Natural killer cell treated with Interleukin-12 subunit alpha and Interleukin-12 subunit beta and Interleukin-15 and Interleukin-18, amount 100 ng/mL, for 72 hours (primary cell): Measurements from ENCODE around the gene MS4A2. TPM values are rescaled to one million over a fixed set of nuclear protein-coding genes. Genes with fewer than 3 reads are reported as not detected.
"Not testable (repeated sequence)": the region's sequence is repeated elsewhere in the genome, so short reads cannot be mapped to it uniquely, and the experiment has no call there.

Experiments used
- ATAC-seq, 2 donors: fragments of 150-1000 bp; cut with Tn5 transposase in 1 of 2; sonication (Bioruptor Pico), chemical (Tn5 transposase) in 1 of 2; 2 replicates each; pipeline ENCODE4 v1.10.0; 2021
- DNase-seq: peaks from one replicate; pipeline ENCODE4 v3.0.0; 2022; ENCODE audit warnings: low spot score
- H3K27ac Mint-ChIP-seq, 2 donors: 1 replicate in 1 of 2; 2 replicates in 1 of 2; pipeline ENCODE4 v1.8.0; 2022; ENCODE audit warnings: mixed read lengths in 2 of 2, mild to moderate bottlenecking in 1 of 2, moderate library complexity in 1 of 2
- H3K27me3 Mint-ChIP-seq, 2 donors: 1 replicate in 1 of 2; 2 replicates in 1 of 2; pipeline ENCODE4 v1.8.0; 2022; ENCODE audit warnings: mixed read lengths in 2 of 2
- H3K36me3 Mint-ChIP-seq: one replicate; pipeline ENCODE4 v1.8.0; 2022; ENCODE audit warnings: mixed read lengths
- H3K4me1 Mint-ChIP-seq, 2 donors: 1 replicate in 1 of 2; 2 replicates in 1 of 2; pipeline ENCODE4 v1.8.0; 2022; ENCODE audit warnings: low read depth in 2 of 2, mixed read lengths in 2 of 2, mild to moderate bottlenecking in 1 of 2
- H3K4me3 Mint-ChIP-seq: one replicate; pipeline ENCODE4 v1.8.0; 2022; ENCODE audit warnings: mixed read lengths
- H3K9me3 Mint-ChIP-seq: 2 replicates; pipeline ENCODE4 v1.8.0; 2022; ENCODE audit warnings: mixed read lengths
- total RNA-seq, 2 donors: library from RNA; stranded (reverse); gene quantifications; one replicate each; pipeline ENCODE4 v1.2.3, GENCODE V29; 2022

Gene MS4A2
- total RNA-seq, 2 donors from 2014 or later, result 1.6 TPM; not detected in 1

GRCh38 chr11:60119710-60120109 is 31.2 kb downstream of the MS4A2 start:
- Mint-ChIP-seq H3K36me3 (no peaks in the 10 kb centered on the region), H3K27me3 (peaks cover 13 to 37% of the 10 kb centered on the region in 2 donors), H3K27ac (no peak overlapping the region), H3K4me1 (no peaks in the 10 kb centered on the region), H3K4me3 (no peak overlapping the region), H3K9me3 (no peaks in the 10 kb centered on the region)
- DNase-seq (no peak), ATAC-seq (no peak)

GRCh38 chr11:60121264-60121663 is 32.8 kb downstream of the MS4A2 start:
- no peaks in the 10 kb centered on the region for H3K9me3 Mint-ChIP-seq
- no peak overlapping the region for H3K27ac Mint-ChIP-seq
- H3K27me3 Mint-ChIP-seq, result peaks cover 13 to 42% of the 10 kb centered on the region in 2 donors
- DNase-seq (no peak), ATAC-seq (no peak)
- no peaks in the 10 kb centered on the region for H3K4me1 Mint-ChIP-seq
- no peaks in the 10 kb centered on the region for H3K36me3 Mint-ChIP-seq
- H3K4me3 Mint-ChIP-seq, result no peak overlapping the region

GRCh38 chr11:60122414-60123036 is 34.1 kb downstream of the MS4A2 start:
- Mint-ChIP-seq H3K4me3 (no peak overlapping the region), H3K27ac (no peak overlapping the region), H3K27me3 (peaks cover 10 to 29% of the 10 kb centered on the region in 2 donors), H3K36me3 (no peaks in the 10 kb centered on the region), H3K4me1 (no peaks in the 10 kb centered on the region), H3K9me3 (no peaks in the 10 kb centered on the region)
- DNase-seq, result no peak
- ATAC-seq, result no peak

GRCh38 chr11:60124802-60125432 is 36.5 kb downstream of the MS4A2 start:
- H3K27ac Mint-ChIP-seq, result no peak overlapping the region
- no peaks in the 10 kb centered on the region for H3K4me1 Mint-ChIP-seq

GRCh38 chr11:60125956-60126585 is 37.6 kb downstream of the MS4A2 start:
- Mint-ChIP-seq H3K27ac (no peak overlapping the region), H3K36me3 (no peaks in the 10 kb centered on the region), H3K27me3 (peaks cover 5 to 17% of the 10 kb centered on the region in 2 donors), H3K4me3 (no peak overlapping the region), H3K4me1 (no peaks in the 10 kb centered on the region), H3K9me3 (no peaks in the 10 kb centered on the region)
- ATAC-seq, result no peak
- DNase-seq, result no peak

More at GRCh38 chr11:60124802-60125432, 36.5 kb downstream of the MS4A2 start:
- no peaks in the 10 kb centered on the region for H3K36me3 Mint-ChIP-seq
- peaks cover 10 to 17% of the 10 kb centered on the region in 2 donors for H3K27me3 Mint-ChIP-seq
- ATAC-seq (no peak), DNase-seq (no peak)
- H3K9me3 Mint-ChIP-seq, result no peaks in the 10 kb centered on the region
- H3K4me3 Mint-ChIP-seq, result no peak overlapping the region

- no peaks in the 10 kb centered on the region for H3K9me3 Mint-ChIP-seq
- no peak overlapping the region for H3K4me3 Mint-ChIP-seq
- H3K27ac Mint-ChIP-seq, result no peak overlapping the region
- DNase-seq (no peak), ATAC-seq (no peak)
- H3K36me3 Mint-ChIP-seq, result no peaks in the 10 kb centered on the region
- peaks cover 4 to 14% of the 10 kb centered on the region in 2 donors for H3K27me3 Mint-ChIP-seq
- H3K4me1 Mint-ChIP-seq, result no peaks in the 10 kb centered on the region
Measured at GRCh38 chr11:60127311-60127811, 38.9 kb downstream of the MS4A2 start.

GRCh38 chr11:60128376-60128775 is 39.9 kb downstream of the MS4A2 start:
- no peak for DNase-seq
- peaks cover 0 to 8% of the 10 kb centered on the region in 2 donors for H3K27me3 Mint-ChIP-seq
- H3K27ac Mint-ChIP-seq, result no peak overlapping the region
- no peak for ATAC-seq
- no peaks in the 10 kb centered on the region for H3K4me1 Mint-ChIP-seq
- H3K36me3 Mint-ChIP-seq, result no peaks in the 10 kb centered on the region
- no peak overlapping the region for H3K4me3 Mint-ChIP-seq
- no peaks in the 10 kb centered on the region for H3K9me3 Mint-ChIP-seq

GRCh38 chr11:60128866-60129265 is 40.4 kb downstream of the MS4A2 start:
- ATAC-seq, H3K4me1 Mint-ChIP-seq, H3K9me3 Mint-ChIP-seq, H3K36me3 Mint-ChIP-seq, H3K27ac Mint-ChIP-seq, DNase-seq, H3K27me3 Mint-ChIP-seq, H3K4me3 Mint-ChIP-seq: not testable (repeated sequence)

GRCh38 chr11:60129853-60130252 is 41.4 kb downstream of the MS4A2 start:
- Mint-ChIP-seq H3K27ac (no peak overlapping the region), H3K4me3 (no peak overlapping the region), H3K4me1 (no peaks in the 10 kb centered on the region), H3K27me3 (peaks cover 0 to 8% of the 10 kb centered on the region in 2 donors), H3K36me3 (no peaks in the 10 kb centered on the region), H3K9me3 (no peaks in the 10 kb centered on the region)
- no peak for DNase-seq
- ATAC-seq, result no peak

GRCh38 chr11:60130496-60130895 is 42.0 kb downstream of the MS4A2 start:
- no peaks in the 10 kb centered on the region for H3K36me3 Mint-ChIP-seq
- ATAC-seq (no peak), DNase-seq (no peak)
- peaks cover 0 to 4% of the 10 kb centered on the region in 2 donors for H3K27me3 Mint-ChIP-seq
- H3K27ac Mint-ChIP-seq, result no peak overlapping the region
- H3K4me3 Mint-ChIP-seq, result no peak overlapping the region
- no peaks in the 10 kb centered on the region for H3K9me3 Mint-ChIP-seq
- H3K4me1 Mint-ChIP-seq, result no peaks in the 10 kb centered on the region

GRCh38 chr11:60131912-60132311 is 43.4 kb downstream of the MS4A2 start:
- ATAC-seq (no peak), DNase-seq (no peak)
- Mint-ChIP-seq H3K36me3 (no peaks in the 10 kb centered on the region), H3K27ac (no peak overlapping the region), H3K4me1 (no peaks in the 10 kb centered on the region), H3K9me3 (peaks cover 4% of the 10 kb centered on the region), H3K4me3 (no peak overlapping the region), H3K27me3 (peaks cover 0 to under 1% of the 10 kb centered on the region in 2 donors)

GRCh38 chr11:60133917-60134316 is 45.5 kb downstream of the MS4A2 start:
- H3K27me3 Mint-ChIP-seq, result peaks cover 2 to 20% of the 10 kb centered on the region in 2 donors
- no peak overlapping the region for H3K4me3 Mint-ChIP-seq
- H3K9me3 Mint-ChIP-seq, result peaks cover 4% of the 10 kb centered on the region
- no peaks in the 10 kb centered on the region for H3K36me3 Mint-ChIP-seq
- H3K27ac Mint-ChIP-seq, result no peak overlapping the region
- DNase-seq, result no peak
- H3K4me1 Mint-ChIP-seq, result no peaks in the 10 kb centered on the region
- ATAC-seq, result no peak

GRCh38 chr11:60143768-60144167 is 55.3 kb downstream of the MS4A2 start:
- H3K27ac Mint-ChIP-seq, result no peak overlapping the region
- H3K36me3 Mint-ChIP-seq, result no peaks in the 10 kb centered on the region
- H3K4me3 Mint-ChIP-seq, result no peak overlapping the region
- DNase-seq, result no peak
- peaks cover 6 to 17% of the 10 kb centered on the region in 2 donors for H3K27me3 Mint-ChIP-seq
- H3K9me3 Mint-ChIP-seq, result no peaks in the 10 kb centered on the region
- no peaks in the 10 kb centered on the region for H3K4me1 Mint-ChIP-seq
- ATAC-seq, result no peak

GRCh38 chr11:60145677-60146076 is 57.2 kb downstream of the MS4A2 start:
- no peak for ATAC-seq
- H3K27ac Mint-ChIP-seq, result no peak overlapping the region
- no peak overlapping the region for H3K4me3 Mint-ChIP-seq
- peaks cover 2 to 13% of the 10 kb centered on the region in 2 donors for H3K27me3 Mint-ChIP-seq
- H3K36me3 Mint-ChIP-seq, result no peaks in the 10 kb centered on the region
- no peak for DNase-seq
- no peaks in the 10 kb centered on the region for H3K4me1 Mint-ChIP-seq
- H3K9me3 Mint-ChIP-seq, result no peaks in the 10 kb centered on the region
